Stimulated activated naive B cell treated with anti-CD40 and anti-IgM and Interleukin-4, amounts not matched to agents 10 μg/mL and 1 μg/mL and 100 μg/mL, for 72 hours (primary cell): ENCODE measurements around the gene ECT2.
A peak's percentile ranks its signal among the peaks of the same experiment; 100 is the strongest.
"Not testable (repeated sequence)": the region's sequence is repeated elsewhere in the genome, so short reads cannot be mapped to it uniquely, and the experiment has no call there.

Experiments
- ATAC-seq, 2 donors: fragments of 150-1000 bp; cut with Tn5 transposase; replicated peaks; 2 replicates each; pipeline ENCODE4 v1.10.0; 2021; ENCODE audit warnings: moderate library complexity in 1 of 2
- DNase-seq: peaks from one replicate; pipeline ENCODE4 v3.0.0; 2021
- H3K27ac Mint-ChIP-seq: one replicate; pipeline ENCODE4 v1.8.0; 2022; ENCODE audit warnings: mild to moderate bottlenecking, mixed read lengths
- H3K27me3 Mint-ChIP-seq, 2 donors: one replicate each; pipeline ENCODE4 v1.8.0; 2022; ENCODE audit warnings: mixed read lengths in 2 of 2
- H3K36me3 Mint-ChIP-seq, 2 donors: one replicate each; pipeline ENCODE4 v1.8.0; 2022; ENCODE audit warnings: mixed read lengths in 2 of 2, mild to moderate bottlenecking in 1 of 2
- H3K4me1 Mint-ChIP-seq, 2 donors: one replicate each; pipeline ENCODE4 v1.8.0; 2022; ENCODE audit warnings: mixed read lengths in 2 of 2, mild to moderate bottlenecking in 1 of 2
- H3K4me3 Mint-ChIP-seq, 2 donors: one replicate each; pipeline ENCODE4 v1.8.0; 2022; ENCODE audit warnings: mild to moderate bottlenecking in 2 of 2, mixed read lengths in 2 of 2, moderate library complexity in 1 of 2
- H3K9me3 Mint-ChIP-seq, 2 donors: one replicate each; pipeline ENCODE4 v1.8.0; 2022; ENCODE audit warnings: mixed read lengths in 2 of 2, mild to moderate bottlenecking in 1 of 2

The ECT2 gene

GRCh38 chr3:172750368-172751174 lies at the start of gene ECT2:
TSS of gene ECT2 (plus strand) at chr3:172750726. CDS start at chr3:172754531, 3,805 bp downstream.
- H3K27ac Mint-ChIP-seq, result peak within 1 kb of the TSS; percentile 96
- ATAC-seq, result peak; percentile 98 to 99
- peak; percentile 95 for DNase-seq
- no peaks in the 10 kb centered on the region for H3K9me3 Mint-ChIP-seq
- peak within 1 kb of the TSS; percentile 85 to 95 for H3K4me3 Mint-ChIP-seq
- peaks cover 4 to 7% of the 10 kb centered on the region in 2 donors for H3K4me1 Mint-ChIP-seq
- no peaks in the 10 kb centered on the region for H3K36me3 Mint-ChIP-seq
- H3K27me3 Mint-ChIP-seq, result no peaks in the 10 kb centered on the region

- Mint-ChIP-seq H3K4me1 (peaks cover 8 to 25% of the 10 kb centered on the region in 2 donors), H3K27me3 (no peaks in the 10 kb centered on the region), H3K27ac (no peak overlapping the region), H3K9me3 (no peaks in the 10 kb centered on the region), H3K4me3 (no peak overlapping the region), H3K36me3 (peaks cover 0 to 8% of the 10 kb centered on the region in 2 donors)
- no peak for DNase-seq
- no peak for ATAC-seq
Measured at GRCh38 chr3:172700936-172701455, 49.5 kb upstream of the ECT2 start.

- no peaks in the 10 kb centered on the region for H3K9me3 Mint-ChIP-seq
- H3K36me3 Mint-ChIP-seq, result peaks cover 0 to 8% of the 10 kb centered on the region in 2 donors
- H3K27ac Mint-ChIP-seq, result no peak overlapping the region
- no peaks in the 10 kb centered on the region for H3K27me3 Mint-ChIP-seq
- DNase-seq (no peak), ATAC-seq (peak in 1 of 2 donors; percentile 43)
- H3K4me1 Mint-ChIP-seq, result peaks cover 8 to 25% of the 10 kb centered on the region in 2 donors
- H3K4me3 Mint-ChIP-seq, result no peak overlapping the region
Measured at GRCh38 chr3:172701751-172702150, 48.8 kb upstream of the ECT2 start.

GRCh38 chr3:172702256-172702655 lies 48.3 kb upstream of the ECT2 start:
- no peak for DNase-seq
- no peaks in the 10 kb centered on the region for H3K9me3 Mint-ChIP-seq
- H3K4me1 Mint-ChIP-seq, result peaks cover 8 to 25% of the 10 kb centered on the region in 2 donors
- H3K4me3 Mint-ChIP-seq, result no peak overlapping the region
- no peaks in the 10 kb centered on the region for H3K27me3 Mint-ChIP-seq
- H3K36me3 Mint-ChIP-seq, result peaks cover 0 to 8% of the 10 kb centered on the region in 2 donors
- H3K27ac Mint-ChIP-seq, result no peak overlapping the region
- ATAC-seq, result no peak

GRCh38 chr3:172702731-172703130 lies 47.8 kb upstream of the ECT2 start:
- not testable (repeated sequence) for ATAC-seq

GRCh38 chr3:172704001-172704400 lies 46.5 kb upstream of the ECT2 start:
- Mint-ChIP-seq H3K36me3 (peaks cover 0 to 6% of the 10 kb centered on the region in 2 donors), H3K27ac (no peak overlapping the region), H3K27me3 (no peaks in the 10 kb centered on the region), H3K4me3 (no peak overlapping the region), H3K9me3 (no peaks in the 10 kb centered on the region), H3K4me1 (peaks cover 7 to 17% of the 10 kb centered on the region in 2 donors)
- DNase-seq (no peak), ATAC-seq (no peak)

More at GRCh38 chr3:172702731-172703130, 47.8 kb upstream of the ECT2 start:
- H3K27me3 Mint-ChIP-seq, H3K9me3 Mint-ChIP-seq, H3K27ac Mint-ChIP-seq, H3K36me3 Mint-ChIP-seq, H3K4me3 Mint-ChIP-seq, DNase-seq: not testable (repeated sequence)
- peaks cover 8 to 25% of the 10 kb centered on the region in 2 donors for H3K4me1 Mint-ChIP-seq

- no peak for ATAC-seq
- H3K36me3 Mint-ChIP-seq, result peaks cover 0 to 4% of the 10 kb centered on the region in 2 donors
- H3K4me3 Mint-ChIP-seq, result no peak overlapping the region
- no peak overlapping the region for H3K27ac Mint-ChIP-seq
- H3K4me1 Mint-ChIP-seq, result peaks cover 15 to 26% of the 10 kb centered on the region in 2 donors
- H3K9me3 Mint-ChIP-seq, result no peaks in the 10 kb centered on the region
- no peak for DNase-seq
- no peaks in the 10 kb centered on the region for H3K27me3 Mint-ChIP-seq
Measured at GRCh38 chr3:172705170-172705569, 45.4 kb upstream of the ECT2 start.

- Mint-ChIP-seq H3K36me3 (no peaks in the 10 kb centered on the region), H3K4me1 (peaks cover 15 to 30% of the 10 kb centered on the region in 2 donors), H3K27ac (no peak overlapping the region), H3K4me3 (no peak overlapping the region), H3K27me3 (no peaks in the 10 kb centered on the region), H3K9me3 (no peaks in the 10 kb centered on the region)
- DNase-seq (no peak), ATAC-seq (no peak)
Measured at GRCh38 chr3:172707030-172707429, 43.5 kb upstream of the ECT2 start.

- Mint-ChIP-seq H3K9me3 (no peaks in the 10 kb centered on the region), H3K4me3 (no peak overlapping the region), H3K27ac (no peak overlapping the region), H3K27me3 (no peaks in the 10 kb centered on the region), H3K4me1 (peaks cover 15 to 29% of the 10 kb centered on the region in 2 donors), H3K36me3 (no peaks in the 10 kb centered on the region)
- DNase-seq (no peak), ATAC-seq (no peak)
Measured at GRCh38 chr3:172707967-172708366, 42.6 kb upstream of the ECT2 start.

GRCh38 chr3:172708921-172709773 lies 41.4 kb upstream of the ECT2 start:
- peaks cover 15 to 25% of the 10 kb centered on the region in 2 donors for H3K4me1 Mint-ChIP-seq
- no peak for ATAC-seq
- DNase-seq, result no peak
- no peaks in the 10 kb centered on the region for H3K36me3 Mint-ChIP-seq
- no peaks in the 10 kb centered on the region for H3K27me3 Mint-ChIP-seq
- H3K27ac Mint-ChIP-seq, result peak overlapping the region; percentile 25
- H3K9me3 Mint-ChIP-seq, result no peaks in the 10 kb centered on the region
- peak overlapping the region in 1 of 2 donors; percentile 96 for H3K4me3 Mint-ChIP-seq

GRCh38 chr3:172709774-172710663 lies 40.5 kb upstream of the ECT2 start:
- H3K4me1 Mint-ChIP-seq, result peaks cover 13 to 21% of the 10 kb centered on the region in 2 donors
- DNase-seq (no peak), ATAC-seq (peak in 1 of 2 donors; percentile 6)
- H3K9me3 Mint-ChIP-seq, result no peaks in the 10 kb centered on the region
- peak overlapping the region; percentile 88 for H3K27ac Mint-ChIP-seq
- H3K4me3 Mint-ChIP-seq, result peak overlapping the region; percentile 96 to 98
- H3K36me3 Mint-ChIP-seq, result no peaks in the 10 kb centered on the region
- H3K27me3 Mint-ChIP-seq, result no peaks in the 10 kb centered on the region

- Mint-ChIP-seq H3K27ac (peak within 1 kb of the TSS; percentile 88), H3K4me1 (peaks cover 13 to 21% of the 10 kb centered on the region in 2 donors), H3K36me3 (no peaks in the 10 kb centered on the region), H3K9me3 (no peaks in the 10 kb centered on the region), H3K4me3 (peak within 1 kb of the TSS; percentile 96 to 98), H3K27me3 (no peaks in the 10 kb centered on the region)
- peak; percentile 84 for DNase-seq
- peak; percentile 99 for ATAC-seq
Measured at GRCh38 chr3:172710664-172711453, 39.7 kb upstream of the ECT2 start, which contains the start of gene NCEH1. TSS of gene NCEH1 (minus strand) at chr3:172711067. CDS start at chr3:172710984, 83 bp downstream.

- Mint-ChIP-seq H3K27ac (peak overlapping the region; percentile 88), H3K36me3 (no peaks in the 10 kb centered on the region), H3K4me1 (peaks cover 13 to 21% of the 10 kb centered on the region in 2 donors), H3K9me3 (no peaks in the 10 kb centered on the region), H3K4me3 (peak overlapping the region; percentile 96 to 98), H3K27me3 (no peaks in the 10 kb centered on the region)
- DNase-seq, result no peak
- peak; percentile 27 for ATAC-seq
Measured at GRCh38 chr3:172711454-172711795, 39.1 kb upstream of the ECT2 start.
